ENCODE measurements around the gene CELF2. TPM values are rescaled to one million over a fixed set of nuclear protein-coding genes. Genes with fewer than 3 reads are reported as not detected.

CELF2 gene
- total and polyA plus RNA-seq, 2 of the 4 experiments (the other 2 are of a cell fraction): 3.5 to 6.6 TPM

GRCh38 chr10:11379771-11380170 lies 362.1 kb downstream of the CELF2 start:
- H3K79me1 ChIP-seq (ENCODE audit: low read depth in 1 of 2, low read length in 2 of 2): no peaks in the 10 kb centered on the region
- H3K9me1 ChIP-seq (ENCODE audit: insufficient read depth, low read length): no peaks in the 10 kb centered on the region
- no peaks in the 10 kb centered on the region for H3K4me1 ChIP-seq (ENCODE audit: control insufficient read depth, insufficient read depth, low read length)
- no peak overlapping the region for H3K4ac ChIP-seq (ENCODE audit: low read depth, low read length)
- no TSS peak for BruUV-seq (replicated peaks)
- H3K36me3 ChIP-seq (ENCODE audit: control insufficient read depth, insufficient read depth, low read length): no peaks in the 10 kb centered on the region
- H4K5ac ChIP-seq (ENCODE audit: low read depth, low read length): no peak overlapping the region
- H2BK5ac ChIP-seq (ENCODE audit: low read depth, low read length, poor library complexity, severe bottlenecking): no peak overlapping the region
- no peak overlapping the region for H3K56ac ChIP-seq (ENCODE audit: extremely low read depth, insufficient read depth, low read length)
- H2BK20ac ChIP-seq (ENCODE audit: low read depth, low read length): no peak overlapping the region
- H3K4me3 ChIP-seq (ENCODE audit: insufficient read depth, low read depth, low read length): no peak overlapping the region
- H2BK15ac ChIP-seq (ENCODE audit: low read depth, low read length): no peak overlapping the region
- no peak overlapping the region for H3K18ac ChIP-seq (ENCODE audit: low read depth, low read length)
- TF ChIP-seq NFE2L2 (IDR thresholded peaks at IDR 0.05; ENCODE audit: low read depth, low read length): no peak
- no peak for TF ChIP-seq SMC3 (IDR thresholded peaks at IDR 0.05; ENCODE audit: low read depth, low read length)
- no peak for TF ChIP-seq RFX5 (IDR thresholded peaks at IDR 0.05; ENCODE audit: low read depth, low read length)
- TF ChIP-seq RAD21 (IDR thresholded peaks at IDR 0.05; ENCODE audit: low read length): no peak
- no peak for TF ChIP-seq BHLHE40 (IDR thresholded peaks at IDR 0.05; ENCODE audit: low read depth, low read length)
- TF ChIP-seq MXI1 (IDR thresholded peaks at IDR 0.05; ENCODE audit: borderline replicate concordance, low read depth, low read length): no peak
- no peak for TF ChIP-seq RCOR1 (IDR thresholded peaks at IDR 0.05; ENCODE audit: insufficient replicate concordance, low read length)
- TF ChIP-seq MAFK (IDR thresholded peaks at IDR 0.05; ENCODE audit: low read depth, low read length): no peak
- TF ChIP-seq CHD1 (IDR thresholded peaks at IDR 0.05; ENCODE audit: low read depth, low read length): no peak
- no peak for TF ChIP-seq POLR2A (IDR thresholded peaks at IDR 0.05; ENCODE audit: low read depth, low read length)
- TF ChIP-seq CTCF (conservative IDR thresholded peaks at IDR 0.05; ENCODE audit: low read depth, low read length): no peak
- TF ChIP-seq, protein P1, sequence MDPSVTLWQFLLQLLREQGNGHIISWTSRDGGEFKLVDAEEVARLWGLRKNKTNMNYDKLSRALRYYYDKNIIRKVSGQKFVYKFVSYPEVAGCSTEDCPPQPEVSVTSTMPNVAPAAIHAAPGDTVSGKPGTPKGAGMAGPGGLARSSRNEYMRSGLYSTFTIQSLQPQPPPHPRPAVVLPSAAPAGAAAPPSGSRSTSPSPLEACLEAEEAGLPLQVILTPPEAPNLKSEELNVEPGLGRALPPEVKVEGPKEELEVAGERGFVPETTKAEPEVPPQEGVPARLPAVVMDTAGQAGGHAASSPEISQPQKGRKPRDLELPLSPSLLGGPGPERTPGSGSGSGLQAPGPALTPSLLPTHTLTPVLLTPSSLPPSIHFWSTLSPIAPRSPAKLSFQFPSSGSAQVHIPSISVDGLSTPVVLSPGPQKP (IDR thresholded peaks at IDR 0.05; ENCODE audit: borderline replicate concordance, low read depth, low read length): no peak
- TF ChIP-seq FOS (IDR thresholded peaks at IDR 0.05; ENCODE audit: low read depth, low read length): no peak
- no peak for TF ChIP-seq CEBPB (IDR thresholded peaks at IDR 0.05; ENCODE audit: low read depth, low read length)
- no peak for TF ChIP-seq MAZ (IDR thresholded peaks at IDR 0.05; ENCODE audit: borderline replicate concordance, low read depth, low read length)
- TF ChIP-seq USF2 (IDR thresholded peaks at IDR 0.05; ENCODE audit: low read depth, low read length): no peak
- H3K27me3 ChIP-seq (ENCODE audit: control insufficient read depth, insufficient read depth, low read length): no peaks in the 10 kb centered on the region
- no peak overlapping the region for H3K4me2 ChIP-seq (ENCODE audit: low read depth, low read length)
- H3K27ac ChIP-seq (ENCODE audit: insufficient read depth, low read length): no peak overlapping the region
- no peak overlapping the region for H4K91ac ChIP-seq (ENCODE audit: insufficient read depth, low read depth, low read length)
- dilution Hi-C loops (cut with HindIII; ENCODE audit: low sequenced_read_pairs, unreplicated experiment): no loop called here
- no peak overlapping the region for H2AK5ac ChIP-seq (ENCODE audit: low read depth, low read length)
- no peaks in the 10 kb centered on the region for H4K20me1 ChIP-seq (ENCODE audit: insufficient read depth, low read length)
- 79% methylated on average over 8 of the region's 17 CpGs; no CpG with 5 or more reads in 1 of the 2 experiments for WGBS, 2 experiments (ENCODE audit: extremely low coverage in 2 of 2, insufficient read length in 1 of 2)
- POLR2A ChIA-PET (ENCODE audit: unreplicated experiment): no interaction called here
- H2AK9ac ChIP-seq (replicated peaks; ENCODE audit: low read depth, low read length, poor library complexity): no peak overlapping the region
- no peak overlapping the region for H2AFZ ChIP-seq (replicated peaks; ENCODE audit: low read length, poor library complexity)
- CTCF ChIA-PET: no interaction called here
- DNase-seq (no peak), ATAC-seq (ENCODE audit: low read depth) (no peak)
- H2BK120ac ChIP-seq (ENCODE audit: low read depth, low read length): no peak overlapping the region
- H4K8ac ChIP-seq (ENCODE audit: low read depth in 2 of 2, low read length in 2 of 2): no peak overlapping the region
- intact Hi-C loops (cut with micrococcal nuclease): no loop called here
- H3K23ac ChIP-seq (ENCODE audit: low read depth, low read length): no peak overlapping the region
- no peak overlapping the region for H3K14ac ChIP-seq (replicated peaks; ENCODE audit: low read depth, low read length)
- in situ Hi-C loops (cut with MboI; ENCODE audit: low sequenced_read_pairs): no loop called here
- peaks cover 10% of the 10 kb centered on the region; the same call in 1 of the 2 replicates for H3K9me3 ChIP-seq (ENCODE audit: control insufficient read depth, insufficient read depth, low read length)
- H3K9ac ChIP-seq (ENCODE audit: low read depth, low read length): no peak overlapping the region
